HepG2 (cell line): ENCODE results near the gene MVP. TPM values are rescaled to one million over a fixed set of nuclear protein-coding genes. Genes with fewer than 3 reads are reported as not detected.

Experiments used
- HCFC1 ChIP-seq: fragments of 150-350 bp; IDR thresholded peaks from 2 replicates; pipeline ENCODE4 v1.6.1; 2014; ENCODE audit warnings: low read depth, low read length
- KMT2B ChIP-seq: IDR thresholded peaks from 2 replicates; pipeline ENCODE4 v1.6.1; 2016; ENCODE audit warnings: missing genetic modification reagents, missing compliant biosample characterization
- MAZ ChIP-seq, 2 experiments: sonication (generic) in 1 of 2; formaldehyde crosslinking in 1 of 2; IDR thresholded peaks; 2 replicates each; pipeline versions ENCODE4 v1.5.0 to v1.6.1; 2012 to 2020; ENCODE audit warnings: low read depth in 2 of 2, mild to moderate bottlenecking in 2 of 2, borderline replicate concordance in 1 of 2, improper control_type of control experiment in 1 of 2, low read length in 1 of 2, missing genetic modification reagents in 1 of 2, moderate library complexity in 1 of 2
- TBX2 ChIP-seq: sonication (generic); formaldehyde crosslinking; IDR thresholded peaks from 2 replicates; pipeline ENCODE4 v1.5.0; 2020; ENCODE audit warnings: missing genetic modification reagents, mild to moderate bottlenecking, borderline replicate concordance
- TRIM24 ChIP-seq: sonication (generic); formaldehyde crosslinking; IDR thresholded peaks from 2 replicates; pipeline ENCODE4 v1.8.0; 2022; ENCODE audit warnings: mild to moderate bottlenecking, missing genetic modification reagents
- ZC3H13 ChIP-seq: sonication (generic); formaldehyde crosslinking; IDR thresholded peaks from 2 replicates; pipeline ENCODE4 v1.8.1; 2023; ENCODE audit warnings: mild to moderate bottlenecking, missing genetic modification reagents, moderate library complexity
- ZNF33A ChIP-seq: sonication (generic); formaldehyde crosslinking; IDR thresholded peaks from 2 replicates; pipeline ENCODE4 v1.5.1; 2020; ENCODE audit warnings: missing genetic modification reagents, mild to moderate bottlenecking, moderate library complexity, borderline replicate concordance
- ZNF468 ChIP-seq: sonication (generic); formaldehyde crosslinking; IDR thresholded peaks from 2 replicates; pipeline ENCODE4 v1.8.0; 2022; ENCODE audit warnings: mild to moderate bottlenecking, moderate library complexity, missing genetic modification reagents
- ZNF567 ChIP-seq: sonication (generic); formaldehyde crosslinking; IDR thresholded peaks from 2 replicates; pipeline ENCODE4 v1.8.1; 2023; ENCODE audit warnings: mild to moderate bottlenecking, missing genetic modification reagents, borderline replicate concordance
- ZNF841 ChIP-seq: sonication (generic); formaldehyde crosslinking; IDR thresholded peaks from 2 replicates; pipeline ENCODE4 v1.8.1; 2023; ENCODE audit warnings: missing genetic modification reagents, borderline replicate concordance
- ZNF883 ChIP-seq: sonication (generic); formaldehyde crosslinking; IDR thresholded peaks from 2 replicates; pipeline ENCODE4 v1.5.1; 2020; ENCODE audit warnings: mild to moderate bottlenecking, missing genetic modification reagents; ENCODE audit errors: not compliant biosample characterization
- polyA plus RNA-seq, 8 experiments: library from polyadenylated mRNA; depleted of rRNA in 3 of 8; stranded (reverse) in 7 of 8; unstranded in 1 of 8; fragments of >200 nt; fragmentation: Illumina TruSeq in 4 of 8; extraction: Trizol in 4 of 8; gene quantifications; 2 replicates each; pipeline versions ENCODE4 v1.2.1 to v1.2.3, GENCODE V29; 2011 to 2016; ENCODE audit warnings: low read depth in 4 of 8, missing spikeins in 1 of 8, mixed read lengths in 1 of 8; ENCODE audit not compliant: insufficient read depth in 1 of 8
- total RNA-seq, 5 experiments: library from RNA; depleted of rRNA; stranded (reverse); fragments of >200 nt; fragmentation: Illumina TruSeq; extraction: Trizol; gene quantifications; 2 replicates each; pipeline ENCODE4 v1.2.3, GENCODE V29; 2016; ENCODE audit warnings: low read depth in 1 of 5
- TF ChIP-seq, protein P1 (sequence below): IDR thresholded peaks from 2 replicates; pipeline ENCODE4 v1.6.1; 2018; ENCODE audit warnings: missing genetic modification reagents, mild to moderate bottlenecking, missing compliant biosample characterization
- TF ChIP-seq, protein P2 (sequence below): IDR thresholded peaks from 2 replicates; pipeline ENCODE4 v1.6.1; 2016; ENCODE audit warnings: mild to moderate bottlenecking
- TF ChIP-seq, protein P3 (sequence below): sonication (generic); formaldehyde crosslinking; IDR thresholded peaks from 2 replicates; pipeline ENCODE4 v1.4.0; 2020; ENCODE audit warnings: mild to moderate bottlenecking, missing genetic modification reagents
- TF ChIP-seq, protein P4 (sequence below): sonication (generic); formaldehyde crosslinking; IDR thresholded peaks from 2 replicates; pipeline ENCODE4 v1.8.1; 2023; ENCODE audit warnings: mild to moderate bottlenecking, missing genetic modification reagents
- TF ChIP-seq, protein P5 (sequence below): sonication (generic); formaldehyde crosslinking; conservative IDR thresholded peaks from 2 replicates; pipeline ENCODE4 v1.8.0; 2022; ENCODE audit warnings: low read depth, missing genetic modification reagents
- TF ChIP-seq, protein P6 (sequence below): sonication (generic); formaldehyde crosslinking; conservative IDR thresholded peaks from 2 replicates; pipeline ENCODE4 v1.5.0; 2020; ENCODE audit warnings: missing genetic modification reagents

Gene MVP
- total and polyA plus RNA-seq, 2 of the 13 experiments (the other 11 are each of a cell fraction or from before 2014, with no cell fraction given) = 22.9 to 43.5 TPM

DNA sequence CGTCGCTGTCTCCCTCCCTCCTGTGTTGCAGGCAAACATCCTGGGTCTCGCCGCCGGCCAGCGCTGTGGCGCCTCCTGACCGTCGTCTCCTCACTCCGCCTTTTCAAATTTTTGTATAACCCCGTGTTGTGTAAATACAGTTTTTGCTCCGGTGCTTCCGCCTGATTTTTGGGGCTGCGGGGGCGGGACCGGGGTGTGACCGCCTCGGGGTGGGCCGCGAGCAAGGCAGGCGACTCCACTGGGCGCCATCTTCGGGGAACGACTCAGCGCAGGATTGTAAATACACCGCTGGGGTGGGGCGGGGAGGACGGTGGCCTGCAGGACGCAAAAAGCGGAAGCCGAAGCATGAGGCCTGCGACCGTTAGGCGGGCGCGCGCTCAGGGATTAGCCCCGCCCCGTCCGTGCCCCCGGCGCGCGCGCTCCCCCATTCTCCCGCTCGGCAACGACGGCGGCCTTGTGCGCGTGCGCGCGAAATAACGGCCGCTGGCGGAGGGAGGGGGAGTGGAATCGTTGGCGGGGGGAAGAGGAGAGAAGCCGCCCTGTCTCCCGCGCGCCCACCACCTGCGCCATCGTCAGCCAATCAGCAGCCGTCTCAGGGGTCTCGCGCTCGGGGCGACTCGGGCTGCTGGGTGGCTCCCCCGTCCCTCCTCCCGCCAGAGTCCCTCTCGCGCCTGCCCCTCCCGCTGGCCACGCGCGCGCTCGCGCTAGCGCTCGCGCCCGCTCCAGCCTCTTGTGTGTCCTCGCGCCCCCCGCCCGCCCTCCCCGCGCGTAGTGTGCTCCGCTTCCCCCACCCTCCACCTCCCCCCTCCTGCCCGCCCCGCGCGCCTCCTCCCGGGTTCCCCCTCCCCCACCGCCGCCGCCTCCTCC is 14.8 kb upstream of the MVP start (continued):
- TF ChIP-seq, protein P1, sequence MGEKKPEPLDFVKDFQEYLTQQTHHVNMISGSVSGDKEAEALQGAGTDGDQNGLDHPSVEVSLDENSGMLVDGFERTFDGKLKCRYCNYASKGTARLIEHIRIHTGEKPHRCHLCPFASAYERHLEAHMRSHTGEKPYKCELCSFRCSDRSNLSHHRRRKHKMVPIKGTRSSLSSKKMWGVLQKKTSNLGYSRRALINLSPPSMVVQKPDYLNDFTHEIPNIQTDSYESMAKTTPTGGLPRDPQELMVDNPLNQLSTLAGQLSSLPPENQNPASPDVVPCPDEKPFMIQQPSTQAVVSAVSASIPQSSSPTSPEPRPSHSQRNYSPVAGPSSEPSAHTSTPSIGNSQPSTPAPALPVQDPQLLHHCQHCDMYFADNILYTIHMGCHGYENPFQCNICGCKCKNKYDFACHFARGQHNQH (CRISPR knock-in tag) = peak; percentile 90
- TF ChIP-seq HCFC1 = peak; percentile 73
- no peak for TF ChIP-seq TRIM24
- TF ChIP-seq ZNF841 (CRISPR knock-in tag) = peak; percentile 82; the same call in 1 of the 2 replicates
- peak; percentile 86; the same call in 1 of the 2 replicates for TF ChIP-seq TBX2 (CRISPR knock-in tag)
- TF ChIP-seq, protein P2, sequence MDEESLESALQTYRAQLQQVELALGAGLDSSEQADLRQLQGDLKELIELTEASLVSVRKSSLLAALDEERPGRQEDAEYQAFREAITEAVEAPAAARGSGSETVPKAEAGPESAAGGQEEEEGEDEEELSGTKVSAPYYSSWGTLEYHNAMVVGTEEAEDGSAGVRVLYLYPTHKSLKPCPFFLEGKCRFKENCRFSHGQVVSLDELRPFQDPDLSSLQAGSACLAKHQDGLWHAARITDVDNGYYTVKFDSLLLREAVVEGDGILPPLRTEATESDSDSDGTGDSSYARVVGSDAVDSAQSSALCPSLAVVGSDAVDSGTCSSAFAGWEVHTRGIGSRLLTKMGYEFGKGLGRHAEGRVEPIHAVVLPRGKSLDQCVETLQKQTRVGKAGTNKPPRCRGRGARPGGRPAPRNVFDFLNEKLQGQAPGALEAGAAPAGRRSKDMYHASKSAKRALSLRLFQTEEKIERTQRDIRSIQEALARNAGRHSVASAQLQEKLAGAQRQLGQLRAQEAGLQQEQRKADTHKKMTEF = peak; percentile 99
- TF ChIP-seq ZNF883 (CRISPR knock-in tag) = peak; percentile 98
- TF ChIP-seq ZNF567 (CRISPR knock-in tag) = peak; percentile 60; the same call in 1 of the 2 replicates
- no peak for TF ChIP-seq ZNF33A (CRISPR knock-in tag)
- TF ChIP-seq MAZ (IDR thresholded peaks at IDR 0.05; ENCODE audit: borderline replicate concordance, low read depth, low read length) = peak; percentile 99
- TF ChIP-seq MAZ (CRISPR knock-in tag; IDR thresholded peaks at IDR 0.05; ENCODE audit: low read depth) = peak; percentile 100
- TF ChIP-seq, protein P3, sequence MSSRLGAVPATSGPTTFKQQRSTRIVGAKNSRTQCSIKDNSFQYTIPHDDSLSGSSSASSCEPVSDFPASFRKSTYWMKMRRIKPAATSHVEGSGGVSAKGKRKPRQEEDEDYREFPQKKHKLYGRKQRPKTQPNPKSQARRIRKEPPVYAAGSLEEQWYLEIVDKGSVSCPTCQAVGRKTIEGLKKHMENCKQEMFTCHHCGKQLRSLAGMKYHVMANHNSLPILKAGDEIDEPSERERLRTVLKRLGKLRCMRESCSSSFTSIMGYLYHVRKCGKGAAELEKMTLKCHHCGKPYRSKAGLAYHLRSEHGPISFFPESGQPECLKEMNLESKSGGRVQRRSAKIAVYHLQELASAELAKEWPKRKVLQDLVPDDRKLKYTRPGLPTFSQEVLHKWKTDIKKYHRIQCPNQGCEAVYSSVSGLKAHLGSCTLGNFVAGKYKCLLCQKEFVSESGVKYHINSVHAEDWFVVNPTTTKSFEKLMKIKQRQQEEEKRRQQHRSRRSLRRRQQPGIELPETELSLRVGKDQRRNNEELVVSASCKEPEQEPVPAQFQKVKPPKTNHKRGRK (CRISPR knock-in tag) = no peak
- TF ChIP-seq, protein P4, sequence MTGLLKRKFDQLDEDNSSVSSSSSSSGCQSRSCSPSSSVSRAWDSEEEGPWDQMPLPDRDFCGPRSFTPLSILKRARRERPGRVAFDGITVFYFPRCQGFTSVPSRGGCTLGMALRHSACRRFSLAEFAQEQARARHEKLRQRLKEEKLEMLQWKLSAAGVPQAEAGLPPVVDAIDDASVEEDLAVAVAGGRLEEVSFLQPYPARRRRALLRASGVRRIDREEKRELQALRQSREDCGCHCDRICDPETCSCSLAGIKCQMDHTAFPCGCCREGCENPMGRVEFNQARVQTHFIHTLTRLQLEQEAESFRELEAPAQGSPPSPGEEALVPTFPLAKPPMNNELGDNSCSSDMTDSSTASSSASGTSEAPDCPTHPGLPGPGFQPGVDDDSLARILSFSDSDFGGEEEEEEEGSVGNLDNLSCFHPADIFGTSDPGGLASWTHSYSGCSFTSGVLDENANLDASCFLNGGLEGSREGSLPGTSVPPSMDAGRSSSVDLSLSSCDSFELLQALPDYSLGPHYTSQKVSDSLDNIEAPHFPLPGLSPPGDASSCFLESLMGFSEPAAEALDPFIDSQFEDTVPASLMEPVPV (CRISPR knock-in tag) = peak; percentile 91
- TF ChIP-seq, protein P5, sequence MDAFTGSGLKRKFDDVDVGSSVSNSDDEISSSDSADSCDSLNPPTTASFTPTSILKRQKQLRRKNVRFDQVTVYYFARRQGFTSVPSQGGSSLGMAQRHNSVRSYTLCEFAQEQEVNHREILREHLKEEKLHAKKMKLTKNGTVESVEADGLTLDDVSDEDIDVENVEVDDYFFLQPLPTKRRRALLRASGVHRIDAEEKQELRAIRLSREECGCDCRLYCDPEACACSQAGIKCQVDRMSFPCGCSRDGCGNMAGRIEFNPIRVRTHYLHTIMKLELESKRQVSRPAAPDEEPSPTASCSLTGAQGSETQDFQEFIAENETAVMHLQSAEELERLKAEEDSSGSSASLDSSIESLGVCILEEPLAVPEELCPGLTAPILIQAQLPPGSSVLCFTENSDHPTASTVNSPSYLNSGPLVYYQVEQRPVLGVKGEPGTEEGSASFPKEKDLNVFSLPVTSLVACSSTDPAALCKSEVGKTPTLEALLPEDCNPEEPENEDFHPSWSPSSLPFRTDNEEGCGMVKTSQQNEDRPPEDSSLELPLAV (CRISPR knock-in tag) = no peak
- peak; percentile 95 for TF ChIP-seq KMT2B (CRISPR knock-in tag)
- TF ChIP-seq, protein P6, sequence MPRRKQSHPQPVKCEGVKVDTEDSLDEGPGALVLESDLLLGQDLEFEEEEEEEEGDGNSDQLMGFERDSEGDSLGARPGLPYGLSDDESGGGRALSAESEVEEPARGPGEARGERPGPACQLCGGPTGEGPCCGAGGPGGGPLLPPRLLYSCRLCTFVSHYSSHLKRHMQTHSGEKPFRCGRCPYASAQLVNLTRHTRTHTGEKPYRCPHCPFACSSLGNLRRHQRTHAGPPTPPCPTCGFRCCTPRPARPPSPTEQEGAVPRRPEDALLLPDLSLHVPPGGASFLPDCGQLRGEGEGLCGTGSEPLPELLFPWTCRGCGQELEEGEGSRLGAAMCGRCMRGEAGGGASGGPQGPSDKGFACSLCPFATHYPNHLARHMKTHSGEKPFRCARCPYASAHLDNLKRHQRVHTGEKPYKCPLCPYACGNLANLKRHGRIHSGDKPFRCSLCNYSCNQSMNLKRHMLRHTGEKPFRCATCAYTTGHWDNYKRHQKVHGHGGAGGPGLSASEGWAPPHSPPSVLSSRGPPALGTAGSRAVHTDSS (CRISPR knock-in tag) = no peak
- peak; percentile 50; the same call in 1 of the 2 replicates for TF ChIP-seq ZNF468
- TF ChIP-seq ZC3H13 (CRISPR knock-in tag) = peak; percentile 98
